ENCODE measurements around the gene PIP5K1B. TPM values are rescaled to one million over a fixed set of nuclear protein-coding genes. Genes with fewer than 3 reads are reported as not detected.

PIP5K1B gene
- total RNA-seq, 4 donors from 2014 or later, result 0.63 to 1.6 (median 0.98) TPM

GRCh38 chr9:68919661-68920060, 214.6 kb downstream of the PIP5K1B start:
- 68% methylated on average over 2 of the region's 2 CpGs for WGBS, 2 donors
- Histone ChIP-seq H3K4me1 (no peaks in the 10 kb centered on the region), H3K27me3 (no peaks in the 10 kb centered on the region), H3K27ac (no peak overlapping the region), H3K9me3 (no peaks in the 10 kb centered on the region), H3K36me3 (no peaks in the 10 kb centered on the region), H3K4me3 (replicated peaks in 1 of 3) (no peak overlapping the region)
- DNase-seq, result no peak
- intact Hi-C loops (cut with DNase I), result no loop called here
- TF ChIP-seq CTCF (IDR thresholded peaks at IDR 0.05) (no peak), POLR2A (IDR thresholded peaks at IDR 0.05) (no peak)

GRCh38 chr9:68920921-68921320, 215.9 kb downstream of the PIP5K1B start:
- 97 to 98% methylated on average over 1 of the region's 1 CpG for WGBS, 2 donors

GRCh38 chr9:68923480-68923879, 218.4 kb downstream of the PIP5K1B start:
- TF ChIP-seq POLR2A (IDR thresholded peaks at IDR 0.05), result no peak
- TF ChIP-seq CTCF (IDR thresholded peaks at IDR 0.05), result no peak
- no peaks in the 10 kb centered on the region for H3K4me1 ChIP-seq
- no peaks in the 10 kb centered on the region for H3K27me3 ChIP-seq
- no peak overlapping the region for H3K27ac ChIP-seq
- H3K9me3 ChIP-seq, result no peaks in the 10 kb centered on the region
- no peak overlapping the region for H3K4me3 ChIP-seq (replicated peaks in 1 of 3)
- intact Hi-C loops (cut with DNase I), result no loop called here
- H3K36me3 ChIP-seq, result no peaks in the 10 kb centered on the region
- no peak for DNase-seq

More at GRCh38 chr9:68920921-68921320, 215.9 kb downstream of the PIP5K1B start:
- Histone ChIP-seq H3K4me1 (no peaks in the 10 kb centered on the region), H3K36me3 (no peaks in the 10 kb centered on the region), H3K9me3 (no peaks in the 10 kb centered on the region), H3K27ac (no peak overlapping the region), H3K27me3 (no peaks in the 10 kb centered on the region), H3K4me3 (replicated peaks in 1 of 3) (no peak overlapping the region)
- intact Hi-C loops (cut with DNase I), result no loop called here
- TF ChIP-seq POLR2A (IDR thresholded peaks at IDR 0.05) (no peak), CTCF (IDR thresholded peaks at IDR 0.05) (no peak)
- no peak for DNase-seq

- no peaks in the 10 kb centered on the region for H3K9me3 ChIP-seq
- no peak overlapping the region for H3K4me3 ChIP-seq (replicated peaks in 1 of 3)
- no peak overlapping the region for H3K27ac ChIP-seq
- H3K4me1 ChIP-seq, result no peaks in the 10 kb centered on the region
- no peaks in the 10 kb centered on the region for H3K36me3 ChIP-seq
- no peak for DNase-seq
- H3K27me3 ChIP-seq, result no peaks in the 10 kb centered on the region
- intact Hi-C loops (cut with DNase I), result no loop called here
- no peak for TF ChIP-seq POLR2A (IDR thresholded peaks at IDR 0.05)
- no peak for TF ChIP-seq CTCF (IDR thresholded peaks at IDR 0.05)
- 67 to 69% methylated on average over 6 of the region's 6 CpGs for WGBS, 2 donors
These were observed 220.1 kb downstream of the PIP5K1B start for GRCh38 chr9:68925175-68925574.

- Histone ChIP-seq H3K27ac (no peak overlapping the region), H3K9me3 (no peaks in the 10 kb centered on the region), H3K36me3 (no peaks in the 10 kb centered on the region), H3K4me3 (replicated peaks in 1 of 3) (no peak overlapping the region), H3K27me3 (no peaks in the 10 kb centered on the region), H3K4me1 (no peaks in the 10 kb centered on the region)
- WGBS, 2 donors, result 88% methylated on average over 2 of the region's 2 CpGs
- DNase-seq, result no peak
- intact Hi-C loops (cut with DNase I), result no loop called here
- TF ChIP-seq POLR2A (IDR thresholded peaks at IDR 0.05) (no peak), CTCF (IDR thresholded peaks at IDR 0.05) (no peak)
These were observed 222.1 kb downstream of the PIP5K1B start for GRCh38 chr9:68927165-68927564.
